Duodenal mucosa (tissue), 2 donors: ENCODE measurements around the gene PHACTR1.
"Not testable (repeated sequence)": the region's sequence is repeated elsewhere in the genome, so short reads cannot be mapped to it uniquely, and the experiment has no call there.

Experiments used
- H3K27ac ChIP-seq: one replicate; pipeline ENCODE4 v1.7.0; 2013; ENCODE audit warnings: low read depth, low read length
- H3K27me3 ChIP-seq, 2 donors: one replicate each; pipeline ENCODE4 v1.7.0; 2013; ENCODE audit warnings: low read length in 2 of 2, control low read depth in 1 of 2; ENCODE audit not compliant: insufficient read depth in 2 of 2, control insufficient read depth in 1 of 2
- H3K36me3 ChIP-seq, 2 donors: one replicate each; pipeline ENCODE4 v1.7.0; 2013; ENCODE audit warnings: low read length in 2 of 2, control low read depth in 1 of 2; ENCODE audit not compliant: insufficient read depth in 2 of 2, control insufficient read depth in 1 of 2
- H3K4me1 ChIP-seq, 2 donors: one replicate each; pipeline ENCODE4 v1.7.0; 2013; ENCODE audit warnings: low read length in 2 of 2, control low read depth in 1 of 2; ENCODE audit not compliant: insufficient read depth in 2 of 2, control insufficient read depth in 1 of 2
- H3K4me3 ChIP-seq, 2 donors: one replicate each; pipeline ENCODE4 v1.7.0; 2013; ENCODE audit warnings: low read length in 2 of 2, low read depth in 1 of 2
- H3K9ac ChIP-seq, 2 donors: one replicate each; pipeline ENCODE4 v1.7.0; 2013; ENCODE audit warnings: low read length in 2 of 2, low read depth in 1 of 2
- H3K9me3 ChIP-seq, 2 donors: one replicate each; pipeline ENCODE4 v1.7.0; 2013; ENCODE audit warnings: low read length in 2 of 2, control low read depth in 1 of 2; ENCODE audit not compliant: control insufficient read depth in 1 of 2

The PHACTR1 gene

DNA sequence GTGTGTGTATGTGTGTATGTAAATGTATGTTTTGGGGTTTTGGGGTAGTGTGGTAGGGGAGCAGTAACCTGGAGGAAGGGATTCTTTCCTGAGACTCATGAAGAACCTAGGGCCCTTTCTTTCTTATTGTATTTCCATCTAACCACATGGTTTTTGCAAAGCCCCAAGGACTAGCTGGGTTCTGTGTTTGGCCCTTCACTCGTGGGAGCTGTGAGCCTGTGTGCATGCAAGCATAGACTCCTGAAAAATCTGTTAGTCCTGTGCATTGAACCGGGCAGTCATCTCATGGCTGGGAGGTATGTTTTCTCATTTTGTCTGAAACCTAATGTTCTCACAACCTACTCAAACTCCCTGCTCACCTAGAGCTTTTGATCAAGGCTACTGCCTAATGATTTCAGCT is 219.1 kb downstream of the PHACTR1 start:
- H3K9ac ChIP-seq: no peak overlapping the region
- no peaks in the 10 kb centered on the region for H3K9me3 ChIP-seq
- H3K27me3 ChIP-seq: no peaks in the 10 kb centered on the region
- H3K4me1 ChIP-seq: no peaks in the 10 kb centered on the region
- H3K27ac ChIP-seq: no peak overlapping the region
- no peaks in the 10 kb centered on the region for H3K36me3 ChIP-seq
- no peak overlapping the region for H3K4me3 ChIP-seq

DNA sequence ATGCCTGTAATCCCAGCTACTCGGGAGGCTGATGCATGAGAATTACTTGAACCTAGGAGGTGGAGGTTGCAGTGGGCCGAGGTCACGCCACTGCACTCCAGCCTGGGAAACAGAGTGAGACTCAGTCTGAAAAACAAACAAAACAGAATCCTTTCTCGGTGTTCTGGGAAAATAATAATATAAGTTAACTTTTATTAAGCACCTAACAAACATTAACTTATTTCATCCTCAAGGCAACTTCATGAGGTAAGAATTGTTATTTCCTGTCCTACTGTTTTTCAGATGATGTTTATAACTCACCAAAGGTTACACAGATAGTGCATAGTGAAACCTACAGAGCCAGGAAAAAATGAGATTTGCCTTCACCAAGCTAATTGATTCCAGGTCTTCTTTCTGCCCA is 221.4 kb downstream of the PHACTR1 start:
- Histone ChIP-seq H3K4me1 (no peaks in the 10 kb centered on the region), H3K36me3 (no peaks in the 10 kb centered on the region), H3K9ac (no peak overlapping the region), H3K9me3 (no peaks in the 10 kb centered on the region), H3K4me3 (no peak overlapping the region), H3K27me3 (no peaks in the 10 kb centered on the region), H3K27ac (no peak overlapping the region)

DNA sequence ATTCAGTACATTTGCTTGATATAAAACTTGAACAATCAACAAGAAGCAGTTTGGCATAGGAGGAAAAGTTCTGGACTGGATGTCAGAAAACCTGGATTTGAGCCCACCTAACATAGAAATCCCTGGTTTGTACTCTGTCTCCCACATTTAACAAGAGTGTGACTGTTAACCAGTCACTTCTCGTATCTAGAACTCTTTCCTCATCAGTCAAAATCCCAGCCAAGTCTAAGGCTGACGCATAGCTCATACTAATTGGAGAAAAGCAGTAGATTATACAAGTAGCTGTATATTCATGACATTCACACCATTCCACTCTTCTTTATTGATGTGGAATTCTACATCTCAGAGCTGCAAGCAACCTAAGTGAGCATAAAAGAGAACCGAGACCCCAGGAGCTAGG is 222.7 kb downstream of the PHACTR1 start:
- H3K36me3 ChIP-seq: no peaks in the 10 kb centered on the region
- no peaks in the 10 kb centered on the region for H3K27me3 ChIP-seq
- H3K4me1 ChIP-seq: no peaks in the 10 kb centered on the region
- no peaks in the 10 kb centered on the region for H3K9me3 ChIP-seq
- no peak overlapping the region for H3K27ac ChIP-seq
- no peak overlapping the region for H3K9ac ChIP-seq
- H3K4me3 ChIP-seq: no peak overlapping the region

DNA sequence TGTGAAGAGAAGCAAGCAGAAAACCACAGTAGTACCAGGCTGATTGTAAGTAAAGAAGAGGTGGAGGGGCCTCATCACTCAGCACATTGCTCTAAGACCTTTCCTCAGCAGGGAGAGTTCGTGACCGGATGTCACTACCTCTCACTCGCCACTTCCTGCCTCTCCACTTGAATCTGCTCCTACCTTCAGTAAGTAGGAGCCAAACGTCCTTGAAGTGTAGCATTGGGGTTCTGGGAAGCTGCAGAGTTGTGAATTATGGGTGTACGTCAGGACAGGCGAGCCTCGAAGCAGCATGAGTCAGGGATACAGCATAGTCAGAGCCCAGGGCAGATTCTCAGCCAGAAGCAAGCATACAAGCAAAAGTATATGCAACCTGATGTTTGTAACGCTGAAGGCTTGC is 224.9 kb downstream of the PHACTR1 start:
- Histone ChIP-seq H3K4me3 (no peak overlapping the region), H3K9me3 (no peaks in the 10 kb centered on the region), H3K36me3 (no peaks in the 10 kb centered on the region), H3K4me1 (no peaks in the 10 kb centered on the region), H3K27me3 (no peaks in the 10 kb centered on the region), H3K9ac (no peak overlapping the region), H3K27ac (no peak overlapping the region)

DNA sequence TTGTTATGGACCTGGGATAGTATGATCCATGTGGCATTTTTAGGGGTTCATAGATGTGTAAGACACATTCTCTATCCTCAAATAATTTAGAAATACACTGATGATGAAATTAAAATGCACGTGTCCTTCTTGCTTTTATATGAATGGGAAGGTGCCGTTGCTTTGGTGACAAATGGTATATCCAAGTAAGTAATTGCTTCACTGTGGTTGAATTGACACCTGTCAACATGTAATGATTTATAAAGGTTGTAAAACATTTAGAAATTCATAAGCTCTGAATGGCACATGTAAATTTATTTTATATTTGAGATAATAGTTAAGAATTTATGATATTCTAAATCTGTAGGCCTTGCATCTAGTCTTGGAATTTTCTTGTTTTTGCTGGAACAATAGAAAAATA is 227.0 kb downstream of the PHACTR1 start:
- H3K36me3 ChIP-seq: no peaks in the 10 kb centered on the region
- no peaks in the 10 kb centered on the region for H3K9me3 ChIP-seq
- H3K4me1 ChIP-seq: no peaks in the 10 kb centered on the region
- no peak overlapping the region for H3K9ac ChIP-seq
- H3K4me3 ChIP-seq: no peak overlapping the region
- H3K27ac ChIP-seq: no peak overlapping the region
- no peaks in the 10 kb centered on the region for H3K27me3 ChIP-seq

DNA sequence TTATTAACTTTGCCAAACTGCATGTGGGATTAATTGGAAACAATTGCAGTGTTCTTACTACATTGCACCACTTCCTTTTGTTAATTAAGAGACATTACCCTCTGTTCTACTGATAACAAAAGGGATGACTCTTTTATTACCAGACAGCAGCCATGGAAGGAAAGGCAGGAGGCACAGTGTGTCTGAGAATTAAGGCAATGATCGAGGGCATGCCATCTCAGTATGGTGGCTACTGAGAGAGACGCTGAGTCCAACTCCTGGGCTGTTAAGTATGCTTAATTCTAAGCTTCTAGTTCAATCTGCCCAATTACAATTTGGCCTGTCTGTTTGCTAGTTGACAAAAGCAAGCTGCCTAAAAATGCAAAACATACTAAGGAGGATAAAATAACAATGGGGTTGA is 227.4 kb downstream of the PHACTR1 start:
- no peaks in the 10 kb centered on the region for H3K4me1 ChIP-seq
- no peaks in the 10 kb centered on the region for H3K9me3 ChIP-seq
- H3K4me3 ChIP-seq: no peak overlapping the region
- H3K9ac ChIP-seq: no peak overlapping the region
- H3K36me3 ChIP-seq: no peaks in the 10 kb centered on the region
- no peaks in the 10 kb centered on the region for H3K27me3 ChIP-seq
- no peak overlapping the region for H3K27ac ChIP-seq

DNA sequence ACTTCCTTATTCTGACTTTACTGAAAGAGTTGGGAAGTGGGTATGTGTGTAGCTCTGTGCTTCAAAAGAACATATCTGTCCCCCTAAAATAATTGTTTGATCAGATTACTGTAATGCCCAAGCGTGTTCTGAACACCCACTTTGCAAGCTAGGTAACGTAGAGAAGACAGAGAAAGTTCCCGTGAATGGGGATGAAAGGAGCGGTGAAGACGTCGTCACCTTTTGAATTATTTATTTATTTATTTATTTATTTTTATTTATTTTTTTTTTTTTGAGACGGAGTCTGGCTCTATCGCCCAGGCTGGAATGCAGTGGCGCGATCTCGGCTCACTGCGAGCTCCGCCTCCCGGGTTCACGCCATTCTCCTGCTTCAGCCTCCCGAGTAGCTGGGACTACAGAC is 228.0 kb downstream of the PHACTR1 start:
- H3K9ac ChIP-seq, H3K36me3 ChIP-seq, H3K4me3 ChIP-seq, H3K4me1 ChIP-seq, H3K27me3 ChIP-seq, H3K27ac ChIP-seq, H3K9me3 ChIP-seq: not testable (repeated sequence)

DNA sequence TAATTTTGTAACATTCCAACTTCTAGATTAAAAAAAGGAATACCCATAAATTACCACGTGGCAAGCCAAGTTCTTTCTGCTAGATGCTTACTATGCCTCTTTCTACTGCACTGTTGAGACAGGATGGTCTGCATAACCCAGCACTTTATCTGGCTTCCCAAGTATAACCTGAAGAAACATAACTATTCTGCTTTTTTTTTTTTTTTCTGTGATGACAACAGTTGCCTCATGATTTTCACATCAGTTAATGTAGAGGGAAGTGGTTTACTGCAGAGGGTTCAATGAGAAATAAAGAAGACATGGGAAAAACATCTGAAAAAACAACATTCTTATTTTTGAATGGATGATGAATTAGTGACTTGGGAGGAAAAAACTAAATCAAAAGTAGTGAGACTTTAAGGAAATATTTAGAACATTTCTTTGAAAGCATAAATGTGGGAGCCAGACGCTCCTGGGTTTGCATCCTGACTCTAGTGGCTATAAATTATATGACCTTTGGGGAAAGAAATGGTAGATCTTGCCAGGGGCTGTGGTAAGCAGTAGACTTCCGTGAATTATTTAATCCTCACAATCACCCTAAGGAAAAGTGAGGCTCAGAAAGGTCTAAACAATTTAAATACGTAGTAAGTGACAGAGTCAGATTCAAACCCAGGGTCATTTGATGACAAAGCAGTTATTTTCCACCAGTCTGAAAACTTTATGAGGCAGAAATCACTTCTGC is 230.7 kb downstream of the PHACTR1 start:
- no peaks in the 10 kb centered on the region for H3K4me1 ChIP-seq
- H3K27ac ChIP-seq: no peak overlapping the region
- no peaks in the 10 kb centered on the region for H3K27me3 ChIP-seq

DNA sequence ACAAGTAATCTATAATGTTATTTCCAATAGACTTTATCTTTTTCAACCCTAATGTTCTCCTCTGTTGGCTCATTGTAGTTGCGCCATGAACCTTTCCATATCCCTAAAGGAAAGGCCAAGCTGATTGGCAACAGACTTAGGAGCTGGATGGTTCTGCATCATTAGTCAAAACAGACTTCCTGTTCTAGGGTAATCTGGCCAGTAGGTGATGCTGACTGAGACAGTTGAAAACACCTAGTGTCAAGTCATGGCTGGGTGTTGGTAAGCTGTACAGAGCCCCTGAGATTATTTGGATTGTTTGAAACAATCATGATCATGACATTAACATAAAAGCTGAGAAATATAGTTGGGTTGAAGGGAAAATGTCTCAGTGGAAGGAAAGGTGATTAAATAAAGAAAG is 231.4 kb downstream of the PHACTR1 start:
- H3K4me1 ChIP-seq: no peaks in the 10 kb centered on the region
- no peaks in the 10 kb centered on the region for H3K36me3 ChIP-seq
- H3K4me3 ChIP-seq: no peak overlapping the region
- H3K27ac ChIP-seq: no peak overlapping the region
- H3K27me3 ChIP-seq: no peaks in the 10 kb centered on the region
- no peak overlapping the region for H3K9ac ChIP-seq
- H3K9me3 ChIP-seq: peaks cover 4 to 6% of the 10 kb centered on the region in 2 donors

More for the DNA sequence above, 230.7 kb downstream of the PHACTR1 start:
- Histone ChIP-seq H3K9me3 (peaks cover 4 to 6% of the 10 kb centered on the region in 2 donors), H3K36me3 (no peaks in the 10 kb centered on the region), H3K4me3 (no peak overlapping the region), H3K9ac (no peak overlapping the region)

DNA sequence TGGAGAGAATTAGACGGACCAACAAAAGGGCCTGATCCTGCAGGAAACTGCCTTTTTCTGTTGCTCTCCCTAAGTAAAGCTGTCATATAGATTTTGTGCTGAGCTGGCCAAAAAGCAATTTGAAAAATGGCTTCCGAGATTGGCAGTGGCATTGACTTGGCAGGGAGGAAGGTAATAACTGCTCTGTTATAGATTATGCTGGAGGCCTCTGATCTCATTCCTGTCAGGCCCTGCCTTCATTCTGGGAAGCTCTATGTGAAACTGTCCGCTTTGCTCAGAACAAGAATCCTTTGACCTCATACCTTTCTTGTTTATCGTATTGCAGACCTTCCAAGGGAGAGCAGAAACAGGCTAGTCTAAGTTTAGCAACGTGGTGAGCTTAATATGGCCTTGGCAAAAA is 234.4 kb downstream of the PHACTR1 start:
- Histone ChIP-seq H3K27me3 (no peaks in the 10 kb centered on the region), H3K36me3 (no peaks in the 10 kb centered on the region), H3K27ac (no peak overlapping the region), H3K4me1 (no peaks in the 10 kb centered on the region), H3K9me3 (peaks cover 4 to 6% of the 10 kb centered on the region in 2 donors), H3K9ac (no peak overlapping the region), H3K4me3 (no peak overlapping the region)

DNA sequence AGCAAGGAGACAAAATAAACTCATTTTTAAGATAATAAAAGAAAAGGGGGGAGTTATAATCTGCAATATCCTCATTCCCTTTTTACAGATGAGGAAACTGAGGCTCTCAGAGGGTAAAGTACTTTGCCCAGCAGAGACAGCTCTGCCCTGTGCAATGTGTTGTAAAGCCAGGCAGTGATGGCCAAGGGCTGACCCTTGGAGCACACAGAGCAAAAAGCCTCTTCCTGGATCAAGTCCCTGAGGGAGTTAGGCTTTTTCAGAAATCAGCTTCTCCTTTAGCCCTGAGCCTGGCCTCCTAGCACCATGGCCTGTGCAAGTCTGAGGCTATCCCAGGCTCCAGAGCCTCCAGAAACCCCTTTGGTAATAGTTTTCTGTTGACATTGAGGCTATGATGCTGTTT is 234.8 kb downstream of the PHACTR1 start:
- Histone ChIP-seq H3K4me1 (no peaks in the 10 kb centered on the region), H3K27me3 (no peaks in the 10 kb centered on the region), H3K9ac (no peak overlapping the region), H3K27ac (no peak overlapping the region), H3K36me3 (no peaks in the 10 kb centered on the region), H3K9me3 (peaks cover 4 to 6% of the 10 kb centered on the region in 2 donors), H3K4me3 (no peak overlapping the region)
